ENCODE data around the gene DDX42. TPM values are rescaled to one million over a fixed set of nuclear protein-coding genes. Genes with fewer than 3 reads are reported as not detected.

The DDX42 gene
- 88.4 to 107 TPM (median 92.5 TPM) in 5 replicates for total RNA-seq (2022; extraction: Qiagen RNA extraction)

GRCh38 chr17:63774141-63774968 lies at the start of gene DDX42:
TSS of gene DDX42 (plus strand) at chr17:63774170. CDS start at chr17:63787050, 12,880 bp downstream.

DNA sequence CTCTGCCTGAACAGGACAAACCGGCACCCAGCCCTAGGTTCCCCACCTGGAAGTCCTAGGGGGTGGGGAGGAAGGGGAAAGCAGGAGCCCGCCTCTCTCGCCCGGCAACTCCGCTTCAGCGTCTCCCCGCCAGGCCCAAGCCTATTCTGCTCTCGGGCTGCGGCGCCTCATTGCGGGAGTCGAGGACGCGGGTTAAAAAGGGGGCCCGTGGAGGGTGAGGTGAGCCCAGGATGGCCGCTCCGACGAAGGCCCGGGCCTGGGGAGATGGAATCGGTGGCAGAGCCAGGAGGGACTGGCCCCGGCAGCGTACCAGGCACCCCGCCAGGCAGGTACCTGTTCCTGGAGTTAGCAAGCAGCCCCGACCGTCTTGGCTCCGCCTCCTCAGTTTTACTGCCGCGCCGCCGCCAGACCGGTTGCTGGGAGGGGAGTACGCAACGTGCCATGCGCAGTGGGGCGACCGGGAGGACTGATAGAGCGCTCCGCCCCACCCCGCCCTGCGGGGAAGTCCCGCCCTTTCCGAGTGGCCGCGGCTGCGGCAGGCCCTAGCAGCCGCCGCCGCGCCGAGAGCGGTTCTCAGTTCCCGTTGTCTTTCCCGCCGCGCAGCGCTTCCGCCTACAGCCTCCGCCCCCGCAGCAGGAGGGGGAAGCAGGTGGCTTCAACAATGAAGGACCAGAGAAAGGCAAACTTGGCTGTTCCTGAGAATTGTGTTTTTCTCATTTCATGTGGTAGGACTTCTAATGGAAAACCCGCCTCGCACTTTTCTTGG lies 32.4 kb upstream of the DDX42 start, which contains the start of gene STRADA:
STRADA (minus strand) TSS at position 392 of the 766 bp plus-strand sequence. CDS start 13,430 bp downstream, outside the sequence.

DNA sequence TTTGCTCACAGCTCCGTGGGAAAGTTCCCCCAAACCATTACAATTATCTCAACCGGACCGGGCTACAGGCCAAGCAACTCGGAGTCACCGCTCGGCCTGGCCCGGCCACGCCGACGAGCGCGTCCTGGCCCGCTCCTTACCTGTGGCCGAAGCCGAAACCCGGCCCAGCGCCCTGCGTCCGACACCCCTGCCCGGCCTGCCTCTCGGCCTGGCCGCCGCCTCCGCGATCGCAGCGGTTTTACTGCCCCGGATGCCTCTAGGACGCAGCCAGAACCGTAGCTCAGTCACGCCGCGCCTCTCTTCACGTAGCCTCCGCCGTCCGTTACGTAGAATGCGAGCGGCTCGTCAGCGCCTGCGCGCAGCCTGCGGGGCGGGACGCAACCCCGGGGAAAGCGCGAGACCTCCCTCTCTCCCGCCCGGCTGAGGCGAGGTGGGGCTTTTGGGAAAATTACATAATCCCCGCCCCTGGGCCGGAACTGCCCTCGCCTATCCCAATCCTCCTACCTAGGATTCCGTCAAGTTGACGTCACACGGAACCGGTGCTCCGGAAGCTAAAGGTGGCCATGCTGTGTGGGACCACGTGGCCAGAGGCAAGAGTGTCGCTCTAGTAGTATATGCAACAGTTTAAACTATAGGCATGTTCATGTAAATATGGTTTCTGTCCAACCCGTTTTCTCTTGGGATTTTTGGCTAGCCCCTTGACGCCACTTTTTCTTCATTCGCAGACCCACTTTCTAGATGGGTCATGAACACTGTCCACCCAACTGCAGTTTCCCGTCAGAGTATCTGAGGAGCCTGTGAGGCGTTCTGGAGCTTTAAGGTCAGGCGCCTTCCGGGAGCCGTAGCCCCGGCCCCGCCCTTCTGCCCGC lies 464 bp upstream of the DDX42 start, which contains the start of gene CCDC47:
CCDC47 (minus strand) TSS at position 326 of the 869 bp plus-strand sequence. CDS start 7,422 bp downstream, outside the sequence.

GRCh38 chr17:63827002-63827800 lies 53.2 kb downstream of the DDX42 start, which contains the start of the genes FTSJ3 and PSMC5:
TSS of gene FTSJ3 (minus strand) at chr17:63827663. CDS start at chr17:63826902, 761 bp downstream.
TSS of gene PSMC5 (plus strand) at chr17:63827431. CDS start at chr17:63827491, 60 bp downstream.

GRCh38 chr17:63842540-63843386 lies 68.8 kb downstream of the DDX42 start, which contains the start of gene SMARCD2:
TSS of gene SMARCD2 (minus strand) at chr17:63842685. CDS start at chr17:63842674, 11 bp downstream.

Other genes starting within 250 kb of the DDX42 start
- gene DCAF7, start 223.7 kb upstream of the DDX42 start, total RNA-seq (2022; extraction: Qiagen RNA extraction): 48.1 to 62.3 TPM (median 57.4 TPM) in 5 replicates
- 51.5 to 55.5 TPM (median 54.7 TPM) in 5 replicates for gene TACO1, start 173.3 kb upstream of the DDX42 start, total RNA-seq (2022; extraction: Qiagen RNA extraction)
- gene MAP3K3, start 151.8 kb upstream of the DDX42 start, total RNA-seq (2022; extraction: Qiagen RNA extraction): 14.7 to 19.3 TPM (median 17.8 TPM) in 5 replicates
- 7.8 to 13.0 TPM (median 10.6 TPM) in 5 replicates for gene LIMD2, start 74.0 kb upstream of the DDX42 start, total RNA-seq (2022; extraction: Qiagen RNA extraction)
- 23.5 to 26.8 TPM (median 25.5 TPM) in 5 replicates for gene STRADA, start 32.4 kb upstream of the DDX42 start, total RNA-seq (2022; extraction: Qiagen RNA extraction)
- gene CCDC47, start 573 bp upstream of the DDX42 start, total RNA-seq (2022; extraction: Qiagen RNA extraction): 88.4 to 136 TPM (median 94.2 TPM) in 5 replicates
- 195 to 239 TPM (median 204 TPM) in 5 replicates for gene PSMC5, start 53.3 kb downstream of the DDX42 start, total RNA-seq (2022; extraction: Qiagen RNA extraction)
- 43.9 to 61.3 TPM (median 52.1 TPM) in 5 replicates for gene FTSJ3, start 53.5 kb downstream of the DDX42 start, total RNA-seq (2022; extraction: Qiagen RNA extraction)
- 53.1 to 63.3 TPM (median 56.4 TPM) in 5 replicates for gene SMARCD2, start 68.5 kb downstream of the DDX42 start, total RNA-seq (2022; extraction: Qiagen RNA extraction)
- not detected in 5 replicates for gene CSH2, start 99.5 kb downstream of the DDX42 start, total RNA-seq (2022; extraction: Qiagen RNA extraction)
- not detected in 5 replicates for gene GH2, start 107.8 kb downstream of the DDX42 start, total RNA-seq (2022; extraction: Qiagen RNA extraction)
- not detected in 5 replicates for gene CSH1, start 122.4 kb downstream of the DDX42 start, total RNA-seq (2022; extraction: Qiagen RNA extraction)
- gene CSHL1, start 137.1 kb downstream of the DDX42 start, total RNA-seq (2022; extraction: Qiagen RNA extraction): not detected in 5 replicates
- gene GH1, start 144.7 kb downstream of the DDX42 start, total RNA-seq (2022; extraction: Qiagen RNA extraction): not detected in 5 replicates
- 0.07 to 0.08 TPM in 2 of 5 replicates, not detected in the others for gene CD79B, start 158.2 kb downstream of the DDX42 start, total RNA-seq (2022; extraction: Qiagen RNA extraction)
- gene SCN4A, start 198.7 kb downstream of the DDX42 start, total RNA-seq (2022; extraction: Qiagen RNA extraction): 0.02 to 0.13 TPM (median 0.03 TPM) in 5 replicates
- 0.44 to 0.74 TPM (median 0.68 TPM) in 5 replicates for gene PRR29, start 224.2 kb downstream of the DDX42 start, total RNA-seq (2022; extraction: Qiagen RNA extraction)
- gene ICAM2, start 246.5 kb downstream of the DDX42 start, total RNA-seq (2022; extraction: Qiagen RNA extraction): 0.07 to 0.18 TPM (median 0.09 TPM) in 4 of 5 replicates, not detected in the other